Smooth muscle cell (in vitro differentiated cells): Measurements from ENCODE around the gene EGLN2. TPM values are rescaled to one million over a fixed set of nuclear protein-coding genes. Genes with fewer than 3 reads are reported as not detected.
A peak's percentile ranks its signal among the peaks of the same experiment; 100 is the strongest.

Experiments used
- DNase-seq: peaks from one replicate; lab custom pipeline; 2025; ENCODE audit not compliant: unreplicated experiment; lab: John Stamatoyannopoulos, UW
- H2AFZ ChIP-seq: fragments of 200-600 bp; sonication (generic); 2 replicates; pipeline ENCODE4 v1.6.0; 2016; ENCODE audit warnings: antibody characterized with exemption, low read depth, mild to moderate bottlenecking
- H3F3A ChIP-seq: fragments of 200-600 bp; sonication (generic); 2 replicates; pipeline ENCODE4 v1.6.0; 2017; ENCODE audit warnings: antibody characterized with exemption, low read depth
- H3K27ac ChIP-seq: fragments of 200-600 bp; sonication (generic); 2 replicates; pipeline ENCODE4 v1.5.1; 2016; ENCODE audit warnings: low read depth, mild to moderate bottlenecking
- H3K27me3 ChIP-seq: fragments of 200-600 bp; sonication (generic); 2 replicates; pipeline ENCODE4 v1.6.1; 2016; ENCODE audit warnings: low read depth, mild to moderate bottlenecking
- H3K36me3 ChIP-seq: fragments of 200-600 bp; sonication (generic); 2 replicates; pipeline ENCODE4 v1.5.1; 2016; ENCODE audit warnings: low read depth
- H3K4me1 ChIP-seq: fragments of 200-600 bp; sonication (generic); 2 replicates; pipeline ENCODE4 v1.5.1; 2016; ENCODE audit warnings: low read depth
- H3K4me2 ChIP-seq: fragments of 200-600 bp; sonication (generic); 2 replicates; pipeline ENCODE4 v1.6.0; 2016; ENCODE audit warnings: mild to moderate bottlenecking
- H3K4me3 ChIP-seq: fragments of 200-600 bp; sonication (generic); 2 replicates; pipeline ENCODE4 v1.5.1; 2016; ENCODE audit warnings: mild to moderate bottlenecking
- H3K79me2 ChIP-seq: fragments of 200-600 bp; sonication (generic); 2 replicates; pipeline ENCODE4 v1.6.0; 2016; ENCODE audit warnings: low read depth, mild to moderate bottlenecking
- H3K9ac ChIP-seq: fragments of 200-600 bp; sonication (generic); 2 replicates; pipeline ENCODE4 v1.6.0; 2016; ENCODE audit warnings: low read depth
- H3K9me3 ChIP-seq: fragments of 200-600 bp; sonication (generic); replicated peaks from 2 replicates; pipeline ENCODE4 v1.5.1; 2016; ENCODE audit warnings: low read depth
- H4K20me1 ChIP-seq: fragments of 200-600 bp; sonication (generic); 2 replicates; pipeline ENCODE4 v1.6.0; 2016; ENCODE audit warnings: low read depth
- WGBS: methylation state at CpG from one replicate; pipeline ENCODE4 v1.1.7; 2016; ENCODE audit warnings: low lambda C conversion rate; 5-methylcytosine and 5-hydroxymethylcytosine counted together
- polyA plus RNA-seq: library from polyadenylated mRNA; unstranded; fragments of >200 nt; fragmentation: Nextera tagmentation; extraction: Ambion mirVana; gene quantifications from 2 replicates; pipeline ENCODE4 v1.2.1, GENCODE V29; 2016
- total RNA-seq: library from RNA; depleted of rRNA; stranded (reverse); fragments of >200 nt; gene quantifications from 2 replicates; pipeline ENCODE4 v1.2.3, GENCODE V29; 2014
- TF ChIP-seq, protein P1 (sequence below): fragments of 200-600 bp; sonication (generic); IDR thresholded peaks from 2 replicates; pipeline ENCODE4 v1.5.1; 2017; ENCODE audit warnings: borderline replicate concordance, mild to moderate bottlenecking, antibody characterized with exemption; ENCODE audit not compliant: insufficient read depth, poor library complexity, severe bottlenecking

The EGLN2 gene
- total and polyA plus RNA-seq, 2 experiments from 2014 or later = 25.1 to 77.1 TPM

GRCh38 chr19:40752257-40752781 lies 46.7 kb upstream of the EGLN2 start:
- H3K9ac ChIP-seq = peak overlapping the region; percentile 89
- peak overlapping the region; percentile 84 for H3K4me2 ChIP-seq
- no peak overlapping the region for H2AFZ ChIP-seq
- H3K27me3 ChIP-seq = no peaks in the 10 kb centered on the region
- 72% methylated on average over 10 of the region's 12 CpGs for WGBS
- peak overlapping the region; percentile 87 for H3K27ac ChIP-seq
- H3K9me3 ChIP-seq = no peaks in the 10 kb centered on the region
- no peaks in the 10 kb centered on the region for H3F3A ChIP-seq
- H3K36me3 ChIP-seq = no peaks in the 10 kb centered on the region
- no peak for DNase-seq
- peaks cover 16% of the 10 kb centered on the region for H3K4me1 ChIP-seq
- H4K20me1 ChIP-seq = peaks cover 35% of the 10 kb centered on the region
- TF ChIP-seq, protein P1, sequence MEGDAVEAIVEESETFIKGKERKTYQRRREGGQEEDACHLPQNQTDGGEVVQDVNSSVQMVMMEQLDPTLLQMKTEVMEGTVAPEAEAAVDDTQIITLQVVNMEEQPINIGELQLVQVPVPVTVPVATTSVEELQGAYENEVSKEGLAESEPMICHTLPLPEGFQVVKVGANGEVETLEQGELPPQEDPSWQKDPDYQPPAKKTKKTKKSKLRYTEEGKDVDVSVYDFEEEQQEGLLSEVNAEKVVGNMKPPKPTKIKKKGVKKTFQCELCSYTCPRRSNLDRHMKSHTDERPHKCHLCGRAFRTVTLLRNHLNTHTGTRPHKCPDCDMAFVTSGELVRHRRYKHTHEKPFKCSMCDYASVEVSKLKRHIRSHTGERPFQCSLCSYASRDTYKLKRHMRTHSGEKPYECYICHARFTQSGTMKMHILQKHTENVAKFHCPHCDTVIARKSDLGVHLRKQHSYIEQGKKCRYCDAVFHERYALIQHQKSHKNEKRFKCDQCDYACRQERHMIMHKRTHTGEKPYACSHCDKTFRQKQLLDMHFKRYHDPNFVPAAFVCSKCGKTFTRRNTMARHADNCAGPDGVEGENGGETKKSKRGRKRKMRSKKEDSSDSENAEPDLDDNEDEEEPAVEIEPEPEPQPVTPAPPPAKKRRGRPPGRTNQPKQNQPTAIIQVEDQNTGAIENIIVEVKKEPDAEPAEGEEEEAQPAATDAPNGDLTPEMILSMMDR = no peak
- H3K79me2 ChIP-seq = peaks cover 55% of the 10 kb centered on the region
- peak overlapping the region; percentile 66 for H3K4me3 ChIP-seq

DNA sequence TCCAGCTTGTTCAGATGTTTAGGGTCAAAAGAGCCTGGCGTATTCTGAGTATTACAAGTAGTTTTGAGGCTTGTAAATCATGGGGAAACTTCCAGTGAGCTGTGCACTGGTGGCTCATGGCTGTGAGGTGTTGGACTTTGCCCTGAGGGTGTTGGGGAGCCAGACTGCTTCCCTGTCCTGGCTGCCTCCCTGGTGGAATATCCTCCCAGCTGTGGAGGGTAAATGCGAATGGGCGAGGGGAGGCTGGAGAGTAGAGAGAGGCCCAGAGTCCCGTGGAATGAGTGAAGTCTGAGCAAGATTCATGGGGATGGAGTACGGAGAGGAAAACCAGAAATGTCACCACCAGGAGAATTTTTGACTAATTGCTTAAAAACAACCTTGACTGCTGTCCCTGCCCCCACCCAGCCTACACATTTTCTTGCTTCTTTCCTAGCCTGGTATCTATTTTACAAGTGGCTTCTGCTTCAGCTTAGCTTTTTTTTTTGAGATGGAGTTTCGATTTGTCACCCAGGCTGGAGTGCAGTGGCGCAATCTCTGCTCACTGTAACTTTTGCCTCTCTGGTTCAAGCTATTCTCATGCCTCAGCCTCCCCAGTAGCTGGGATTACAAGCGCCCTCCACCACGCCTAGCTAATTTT lies 44.3 kb upstream of the EGLN2 start:
- Histone ChIP-seq H3K4me3 (peak overlapping the region; percentile 6), H3F3A (no peaks in the 10 kb centered on the region), H3K36me3 (peaks cover 5% of the 10 kb centered on the region), H3K4me2 (peak overlapping the region; percentile 45), H4K20me1 (peaks cover 47% of the 10 kb centered on the region), H3K27me3 (no peaks in the 10 kb centered on the region), H3K4me1 (peaks cover 10% of the 10 kb centered on the region), H2AFZ (no peak overlapping the region), H3K27ac (peak overlapping the region; percentile 73), H3K79me2 (peaks cover 64% of the 10 kb centered on the region), H3K9ac (peak overlapping the region; percentile 6), H3K9me3 (no peaks in the 10 kb centered on the region)
- DNase-seq = peak; percentile 4
- TF ChIP-seq, protein P1 = no peak
- WGBS = 53% methylated on average over 9 of the region's 9 CpGs

- no peak overlapping the region for H3K4me2 ChIP-seq
- TF ChIP-seq, protein P1 = no peak
Measured at GRCh38 chr19:40755248-40755624, 43.8 kb upstream of the EGLN2 start.

DNA sequence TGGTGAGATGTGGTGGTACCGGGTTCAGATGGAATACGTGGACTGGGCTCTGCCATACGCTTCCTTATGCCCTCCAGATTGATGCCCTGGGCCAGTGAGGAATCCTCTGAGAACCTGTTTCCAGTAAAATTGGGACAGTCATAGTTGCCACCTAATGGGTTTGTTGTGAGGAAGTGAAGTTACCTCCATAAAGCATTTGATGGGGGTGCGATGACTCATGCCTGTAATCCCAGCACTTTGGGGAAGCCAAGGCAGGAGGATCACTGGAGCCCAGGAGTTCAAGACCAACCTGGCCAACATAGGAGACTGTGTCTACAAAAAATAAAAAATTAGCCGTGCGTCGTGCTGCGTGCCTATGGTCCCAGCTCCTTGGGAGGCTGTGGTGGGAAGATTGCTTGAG lies 43.2 kb upstream of the EGLN2 start:
- Histone ChIP-seq H4K20me1 (peaks cover 51% of the 10 kb centered on the region), H3K27me3 (no peaks in the 10 kb centered on the region), H3K79me2 (peaks cover 64% of the 10 kb centered on the region), H3K4me2 (no peak overlapping the region), H3K9ac (no peak overlapping the region), H3K4me1 (peaks cover 6% of the 10 kb centered on the region), H3F3A (no peaks in the 10 kb centered on the region), H3K4me3 (no peak overlapping the region), H3K36me3 (peaks cover 12% of the 10 kb centered on the region), H3K27ac (no peak overlapping the region), H2AFZ (no peak overlapping the region), H3K9me3 (no peaks in the 10 kb centered on the region)
- TF ChIP-seq, protein P1 = no peak
- 96% methylated on average over 8 of the region's 8 CpGs for WGBS
- DNase-seq = no peak

More at GRCh38 chr19:40755248-40755624, 43.8 kb upstream of the EGLN2 start:
- 86% methylated on average over 3 of the region's 3 CpGs for WGBS
- no peaks in the 10 kb centered on the region for H3K9me3 ChIP-seq
- no peak overlapping the region for H2AFZ ChIP-seq
- peaks cover 6% of the 10 kb centered on the region for H3K4me1 ChIP-seq
- peaks cover 10% of the 10 kb centered on the region for H3K36me3 ChIP-seq
- no peak overlapping the region for H3K9ac ChIP-seq
- H4K20me1 ChIP-seq = peaks cover 49% of the 10 kb centered on the region
- peak overlapping the region; percentile 73 for H3K27ac ChIP-seq
- H3F3A ChIP-seq = no peaks in the 10 kb centered on the region
- no peak for DNase-seq
- no peak overlapping the region for H3K4me3 ChIP-seq
- no peaks in the 10 kb centered on the region for H3K27me3 ChIP-seq
- H3K79me2 ChIP-seq = peaks cover 64% of the 10 kb centered on the region
